ENCODE results near the gene MVB12B. TPM values are rescaled to one million over a fixed set of nuclear protein-coding genes. Genes with fewer than 3 reads are reported as not detected.

Gene MVB12B
- total and polyA plus RNA-seq, 2 experiments from 2014 or later, result 19.0 to 29.9 TPM

- no peak for DNase-seq (ENCODE audit: low read depth in 1 of 2, low spot score in 1 of 2)
Observed at GRCh38 chr9:126491949-126492348, 165.3 kb downstream of the MVB12B start.

GRCh38 chr9:126494264-126494663 is 167.6 kb downstream of the MVB12B start:
- H3K4me3 ChIP-seq, result no peak overlapping the region
- DNase-seq (ENCODE audit: low read depth in 1 of 2, low spot score in 1 of 2), result no peak
- H3K9me3 ChIP-seq (ENCODE audit: low read depth), result no peaks in the 10 kb centered on the region
- H3K27ac ChIP-seq, result no peak overlapping the region
- no peaks in the 10 kb centered on the region for H3K27me3 ChIP-seq
- H3K4me1 ChIP-seq (ENCODE audit: low read depth), result no peaks in the 10 kb centered on the region
- no peak for TF ChIP-seq CTCF (IDR thresholded peaks at IDR 0.05; ENCODE audit: low read depth, low read length)
- H3K36me3 ChIP-seq, result no peaks in the 10 kb centered on the region

More at GRCh38 chr9:126491949-126492348, 165.3 kb downstream of the MVB12B start:
- no peak overlapping the region for H3K27ac ChIP-seq
- no peak for TF ChIP-seq CTCF (IDR thresholded peaks at IDR 0.05; ENCODE audit: low read depth, low read length)
- H3K27me3 ChIP-seq, result no peaks in the 10 kb centered on the region
- no peaks in the 10 kb centered on the region for H3K36me3 ChIP-seq
- H3K4me1 ChIP-seq (ENCODE audit: low read depth), result no peaks in the 10 kb centered on the region
- no peak overlapping the region for H3K4me3 ChIP-seq
- H3K9me3 ChIP-seq (ENCODE audit: low read depth), result no peaks in the 10 kb centered on the region

- TF ChIP-seq CTCF (IDR thresholded peaks at IDR 0.05; ENCODE audit: low read depth, low read length), result no peak
- no peaks in the 10 kb centered on the region for H3K9me3 ChIP-seq (ENCODE audit: low read depth)
- H3K27me3 ChIP-seq, result peaks cover 4% of the 10 kb centered on the region
- H3K27ac ChIP-seq, result no peak overlapping the region
- no peak overlapping the region for H3K4me3 ChIP-seq
- no peak for DNase-seq (ENCODE audit: low read depth in 1 of 2, low spot score in 1 of 2)
- no peaks in the 10 kb centered on the region for H3K36me3 ChIP-seq
- H3K4me1 ChIP-seq (ENCODE audit: low read depth), result peaks cover 1% of the 10 kb centered on the region
Observed at GRCh38 chr9:126494746-126495145, 168.1 kb downstream of the MVB12B start.

- H3K4me1 ChIP-seq (ENCODE audit: low read depth), result peaks cover 3% of the 10 kb centered on the region
- no peak for TF ChIP-seq CTCF (IDR thresholded peaks at IDR 0.05; ENCODE audit: low read depth, low read length)
- H3K4me3 ChIP-seq, result no peak overlapping the region
- peaks cover 12% of the 10 kb centered on the region for H3K27me3 ChIP-seq
- no peak overlapping the region for H3K27ac ChIP-seq
- H3K9me3 ChIP-seq (ENCODE audit: low read depth), result no peaks in the 10 kb centered on the region
- no peaks in the 10 kb centered on the region for H3K36me3 ChIP-seq
- no peak for DNase-seq (ENCODE audit: low read depth in 1 of 2, low spot score in 1 of 2)
Observed at GRCh38 chr9:126495411-126496180, 169.0 kb downstream of the MVB12B start.

- DNase-seq (ENCODE audit: low read depth in 1 of 2, low spot score in 1 of 2), result no peak
- peaks cover 14% of the 10 kb centered on the region for H3K27me3 ChIP-seq
- H3K9me3 ChIP-seq (ENCODE audit: low read depth), result no peaks in the 10 kb centered on the region
- no peak overlapping the region for H3K27ac ChIP-seq
- TF ChIP-seq CTCF (IDR thresholded peaks at IDR 0.05; ENCODE audit: low read depth, low read length), result no peak
- no peak overlapping the region for H3K4me3 ChIP-seq
- H3K36me3 ChIP-seq, result no peaks in the 10 kb centered on the region
- H3K4me1 ChIP-seq (ENCODE audit: low read depth), result peaks cover 3% of the 10 kb centered on the region
Observed at GRCh38 chr9:126496181-126496576, 169.6 kb downstream of the MVB12B start.
